Common myeloid progenitor, CD34-positive (primary cell): ENCODE results near the gene TUBGCP3.
"Not testable (repeated sequence)": the region's sequence is repeated elsewhere in the genome, so short reads cannot be mapped to it uniquely, and the experiment has no call there.

Experiments
- CTCF ChIA-PET: fragments of 350-600 bp; sonication (Branson Sonifier 250); formaldehyde crosslinking; loops from one replicate; lab custom pipeline; 2021; ENCODE audit warnings: antibody characterized with exemption; lab: Charles Lee
- POLR2A ChIA-PET: fragments of 350-600 bp; sonication (Branson Sonifier 250); formaldehyde crosslinking; loops from one replicate; lab custom pipeline; 2021; ENCODE audit warnings: antibody characterized with exemption; lab: Charles Lee
- DNase-seq, 3 donors: peaks; one replicate each; pipeline versions ENCODE4 v3.0.0 to v3.0.0-alpha.2; 2013
- H3K27ac ChIP-seq, 2 experiments: 1 replicate in 1 of 2; 2 replicates in 1 of 2; pipeline ENCODE4 v1.7.0; 2013; ENCODE audit warnings: inconsistent platforms in 2 of 2, low read length in 2 of 2, mild to moderate bottlenecking in 2 of 2, low read depth in 1 of 2, moderate library complexity in 1 of 2; ENCODE audit not compliant: severe bottlenecking in 2 of 2, insufficient read depth in 1 of 2, poor library complexity in 1 of 2
- H3K27me3 ChIP-seq, 5 experiments: replicated peaks in 2 of 5; 1 replicate in 3 of 5; 2 replicates in 2 of 5; pipeline versions ENCODE4 v1.6.1 to v1.7.0; 2013; ENCODE audit warnings: low read length in 4 of 5, mild to moderate bottlenecking in 2 of 5, moderate library complexity in 2 of 5, inconsistent platforms in 1 of 5; ENCODE audit not compliant: insufficient read depth in 5 of 5, control insufficient read depth in 4 of 5
- H3K36me3 ChIP-seq, 4 experiments: 1 replicate in 2 of 4; 2 replicates in 2 of 4; pipeline versions ENCODE4 v1.6.1 to v1.7.0; 2013; ENCODE audit warnings: low read length in 3 of 4, control low read depth in 1 of 4, mild to moderate bottlenecking in 1 of 4; ENCODE audit not compliant: control insufficient read depth in 4 of 4, insufficient read depth in 4 of 4
- H3K4me1 ChIP-seq, 4 experiments: 1 replicate in 3 of 4; 2 replicates in 1 of 4; pipeline versions ENCODE4 v1.6.1 to v1.7.1; 2013; ENCODE audit warnings: low read length in 3 of 4, mild to moderate bottlenecking in 3 of 4, control low read depth in 1 of 4, inconsistent platforms in 1 of 4, moderate library complexity in 1 of 4; ENCODE audit not compliant: control insufficient read depth in 4 of 4, insufficient read depth in 4 of 4; ENCODE audit errors: control extremely low read depth in 1 of 4
- H3K4me3 ChIP-seq, 7 experiments: 1 replicate in 4 of 7; 2 replicates in 3 of 7; pipeline versions ENCODE4 v1.5.1 to v1.7.0; 2013; ENCODE audit warnings: mild to moderate bottlenecking in 7 of 7, low read length in 6 of 7, moderate library complexity in 6 of 7, inconsistent platforms in 2 of 7, low read depth in 2 of 7, control low read depth in 1 of 7; ENCODE audit not compliant: insufficient read depth in 4 of 7, control insufficient read depth in 1 of 7; ENCODE audit errors: extremely low read depth in 1 of 7
- H3K9me3 ChIP-seq, 5 experiments: 1 replicate in 4 of 5; 2 replicates in 1 of 5; pipeline versions ENCODE4 v1.6.1 to v1.7.1; 2013; ENCODE audit warnings: low read length in 4 of 5, mild to moderate bottlenecking in 2 of 5, inconsistent platforms in 1 of 5, low read depth in 1 of 5, moderate library complexity in 1 of 5; ENCODE audit not compliant: control insufficient read depth in 4 of 5, insufficient read depth in 2 of 5; ENCODE audit errors: control extremely low read depth in 1 of 5
- WGBS: methylation state at CpG from one replicate; pipeline ENCODE4 v1.1.5; 2013; ENCODE audit not compliant: insufficient coverage; 5-methylcytosine and 5-hydroxymethylcytosine counted together

Gene TUBGCP3

GRCh38 chr13:112510002-112510780 lies 77.8 kb downstream of the TUBGCP3 start:
- POLR2A ChIA-PET, result no interaction called here
- Histone ChIP-seq H3K9me3 (no peaks in the 10 kb centered on the region), H3K4me1 (no peaks in the 10 kb centered on the region), H3K27me3 (no peaks in the 10 kb centered on the region), H3K4me3 (no peak overlapping the region), H3K27ac (no peak overlapping the region), H3K36me3 (peaks cover 10 to 75% (median 50%) of the 10 kb centered on the region in 4 experiments)
- peak; percentile 74 to 90 (median 87) for DNase-seq
- CTCF ChIA-PET, result interaction anchor here (0.7 to 2.4 kb wide), 6 partner anchors 18 to 363 kb away, joined by 3 to 6 read pairs (median 4); no protein-coding TSS in a partner anchor
- WGBS, result 95% methylated on average over 10 of the region's 15 CpGs

GRCh38 chr13:112509190-112509589 lies 78.8 kb downstream of the TUBGCP3 start:
- Histone ChIP-seq H3K27ac (no peak overlapping the region), H3K4me3 (no peak overlapping the region), H3K27me3 (no peaks in the 10 kb centered on the region), H3K9me3 (no peaks in the 10 kb centered on the region), H3K36me3 (peaks cover 12 to 73% (median 54%) of the 10 kb centered on the region in 4 experiments), H3K4me1 (no peaks in the 10 kb centered on the region)
- no peak for DNase-seq
- POLR2A ChIA-PET, result no interaction called here
- WGBS, result 94% methylated on average over 5 of the region's 6 CpGs
- CTCF ChIA-PET, result interaction anchor here (0.8 kb wide), 1 partner anchor 36 kb away, joined by 3 read pairs; no protein-coding TSS in a partner anchor

DNA sequence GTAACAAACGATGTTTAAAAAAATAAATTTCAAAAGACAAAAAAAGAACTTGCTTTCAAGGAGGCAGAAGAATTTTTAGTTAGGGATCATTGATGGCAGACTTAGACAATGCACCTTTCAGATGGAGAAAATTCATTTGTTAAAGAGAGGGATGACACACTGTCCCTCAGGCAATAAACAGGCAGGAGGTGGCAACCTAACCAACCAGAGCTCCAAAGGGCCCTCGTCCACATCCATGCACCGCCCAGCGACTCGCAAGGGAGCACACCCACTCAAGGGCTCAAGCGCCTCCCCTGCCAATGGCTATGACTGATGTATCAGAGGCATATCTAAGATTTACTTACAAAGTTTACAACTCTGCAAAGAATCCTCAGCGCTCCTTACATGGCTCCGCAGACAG lies 81.9 kb downstream of the TUBGCP3 start:
- H3K4me1 ChIP-seq, result no peaks in the 10 kb centered on the region
- DNase-seq, result no peak
- H3K36me3 ChIP-seq, result peaks cover 12 to 74% (median 60%) of the 10 kb centered on the region in 4 experiments
- H3K27me3 ChIP-seq, result no peaks in the 10 kb centered on the region
- 98% methylated on average over 7 of the region's 8 CpGs for WGBS
- ChIA-PET POLR2A (no interaction called here), CTCF (interaction anchor here (1.5 kb wide), 1 partner anchor 101 kb away, joined by 3 read pairs; no protein-coding TSS in a partner anchor)
- H3K4me3 ChIP-seq, result no peak overlapping the region
- H3K9me3 ChIP-seq, result no peaks in the 10 kb centered on the region
- H3K27ac ChIP-seq, result no peak overlapping the region

- POLR2A ChIA-PET, result no interaction called here
- Histone ChIP-seq H3K27me3 (no peaks in the 10 kb centered on the region), H3K9me3 (no peaks in the 10 kb centered on the region), H3K36me3 (peaks cover 12 to 62% (median 36%) of the 10 kb centered on the region in 4 experiments), H3K4me3 (no peak overlapping the region), H3K4me1 (no peaks in the 10 kb centered on the region), H3K27ac (no peak overlapping the region)
- WGBS, result 93% methylated on average over 5 of the region's 7 CpGs
- CTCF ChIA-PET, result interaction anchor here (0.6 kb wide), 1 partner anchor 22 kb away, joined by 4 read pairs; no protein-coding TSS in a partner anchor
- no peak for DNase-seq
Measured at GRCh38 chr13:112496166-112496565, 91.8 kb downstream of the TUBGCP3 start.

- DNase-seq, result no peak
- H3K36me3 ChIP-seq, result peaks cover 12 to 56% (median 35%) of the 10 kb centered on the region in 4 experiments
- H3K4me3 ChIP-seq, result no peak overlapping the region
- WGBS, result no CpG with 5 or more reads among the region's 2 CpGs
- no peaks in the 10 kb centered on the region for H3K4me1 ChIP-seq
- ChIA-PET CTCF (no interaction called here), POLR2A (no interaction called here)
- no peaks in the 10 kb centered on the region for H3K27me3 ChIP-seq
- H3K27ac ChIP-seq, result no peak overlapping the region
- no peaks in the 10 kb centered on the region for H3K9me3 ChIP-seq
Measured at GRCh38 chr13:112495465-112495864, 92.5 kb downstream of the TUBGCP3 start.

- no peak overlapping the region for H3K4me3 ChIP-seq
- H3K9me3 ChIP-seq, result no peaks in the 10 kb centered on the region
- H3K4me1 ChIP-seq, result no peaks in the 10 kb centered on the region
- H3K27me3 ChIP-seq, result no peaks in the 10 kb centered on the region
- WGBS, result 100% methylated on average over 3 of the region's 6 CpGs
- H3K36me3 ChIP-seq, result peaks cover 0 to 39% (median 20%) of the 10 kb centered on the region in 4 experiments
- CTCF ChIA-PET, result no interaction called here
- no peak overlapping the region for H3K27ac ChIP-seq
- POLR2A ChIA-PET, result no interaction called here
- DNase-seq, result no peak
Measured at GRCh38 chr13:112489199-112489598, 98.8 kb downstream of the TUBGCP3 start.

GRCh38 chr13:112488343-112489050 lies 99.5 kb downstream of the TUBGCP3 start:
- POLR2A ChIA-PET, H3K9me3 ChIP-seq, H3K4me1 ChIP-seq, CTCF ChIA-PET, H3K4me3 ChIP-seq, H3K27ac ChIP-seq, H3K27me3 ChIP-seq, DNase-seq: not testable (repeated sequence)
- H3K36me3 ChIP-seq, result peaks cover 0 to 37% (median 21%) of the 10 kb centered on the region in 4 experiments
- WGBS, result 100% methylated on average over 3 of the region's 7 CpGs
